Ascending aorta (tissue), 2 donors: Measurements from ENCODE around the gene OR6F1. TPM values are rescaled to one million over a fixed set of nuclear protein-coding genes. Genes with fewer than 3 reads are reported as not detected.
"Not testable (repeated sequence)": the region's sequence is repeated elsewhere in the genome, so short reads cannot be mapped to it uniquely, and the experiment has no call there.

ENCODE experiments used
- DNase-seq, 2 donors: peaks; one replicate each; pipeline ENCODE4 v3.0.0-alpha.2; 2019; ENCODE audit warnings: low spot score in 2 of 2
- H3K27ac ChIP-seq, 2 donors: fragments of 200-600 bp; sonication (generic); one replicate each; pipeline ENCODE4 v1.5.1; 2016 to 2017; ENCODE audit warnings: mild to moderate bottlenecking in 1 of 2
- H3K27me3 ChIP-seq: fragments of 200-600 bp; sonication (generic); one replicate; pipeline ENCODE4 v1.5.1; 2017
- H3K36me3 ChIP-seq, 2 donors: fragments of 200-600 bp; sonication (generic); one replicate each; pipeline ENCODE4 v1.5.1; 2016
- H3K4me1 ChIP-seq, 2 donors: fragments of 200-600 bp; sonication (generic); one replicate each; pipeline ENCODE4 v1.5.1; 2016 to 2017; ENCODE audit warnings: mild to moderate bottlenecking in 1 of 2
- H3K4me3 ChIP-seq, 2 donors: fragments of 200-600 bp; sonication (generic); one replicate each; pipeline ENCODE4 v1.5.1; 2016 to 2017; ENCODE audit warnings: mild to moderate bottlenecking in 1 of 2
- H3K9me3 ChIP-seq, 2 donors: fragments of 200-600 bp; sonication (generic); one replicate each; pipeline ENCODE4 v1.5.1; 2016
- CTCF ChIP-seq, 3 experiments: fragments of 200-600 bp in 2 of 3; fragments of 450-650 bp in 1 of 3; sonication (generic) in 2 of 3; IDR thresholded peaks; one replicate each; pipeline ENCODE4 v1.5.1; 2016 to 2019; ENCODE audit warnings: antibody characterized with exemption in 3 of 3, mild to moderate bottlenecking in 1 of 3, moderate library complexity in 1 of 3
- intact Hi-C: fragments of 100-400 bp; cut with DNase I; formaldehyde crosslinking; loops from one replicate; pipeline ENCODE4 v1.15.1; 2023
- total RNA-seq: library from RNA; depleted of rRNA; stranded (reverse); fragments of >200 nt; gene quantifications from one replicate; pipeline ENCODE4 v1.1.0, GENCODE V29; 2016

Gene OR6F1
- total RNA-seq, 1 donor from 2014 or later = not detected

GRCh38 chr1:247746391-247746935 lies 30.0 kb upstream of the OR6F1 start:
- no peak for TF ChIP-seq CTCF (IDR thresholded peaks at IDR 0.05)
- no peaks in the 10 kb centered on the region for H3K36me3 ChIP-seq
- no peak overlapping the region for H3K4me3 ChIP-seq
- no peaks in the 10 kb centered on the region for H3K27me3 ChIP-seq
- intact Hi-C loops = no loop called here
- H3K9me3 ChIP-seq = no peaks in the 10 kb centered on the region
- no peak for DNase-seq
- H3K4me1 ChIP-seq = no peaks in the 10 kb centered on the region
- H3K27ac ChIP-seq = no peak overlapping the region

GRCh38 chr1:247742215-247742760 lies 25.8 kb upstream of the OR6F1 start:
- H3K4me3 ChIP-seq, H3K27me3 ChIP-seq, H3K36me3 ChIP-seq, H3K4me1 ChIP-seq, H3K9me3 ChIP-seq, H3K27ac ChIP-seq, DNase-seq, intact Hi-C loops: not testable (repeated sequence)

- DNase-seq = no peak
- no peak overlapping the region for H3K4me3 ChIP-seq
- intact Hi-C loops = no loop called here
- no peak overlapping the region for H3K27ac ChIP-seq
- H3K9me3 ChIP-seq = no peaks in the 10 kb centered on the region
- H3K4me1 ChIP-seq = no peaks in the 10 kb centered on the region
- no peaks in the 10 kb centered on the region for H3K36me3 ChIP-seq
- TF ChIP-seq CTCF (IDR thresholded peaks at IDR 0.05) = no peak
- H3K27me3 ChIP-seq = no peaks in the 10 kb centered on the region
Observed at GRCh38 chr1:247741756-247742155, 25.3 kb upstream of the OR6F1 start.

GRCh38 chr1:247740721-247741120 lies 24.3 kb upstream of the OR6F1 start:
- intact Hi-C loops = no loop called here
- Histone ChIP-seq H3K4me1 (no peaks in the 10 kb centered on the region), H3K4me3 (no peak overlapping the region), H3K36me3 (no peaks in the 10 kb centered on the region), H3K9me3 (no peaks in the 10 kb centered on the region), H3K27ac (no peak overlapping the region), H3K27me3 (no peaks in the 10 kb centered on the region)
- TF ChIP-seq CTCF (IDR thresholded peaks at IDR 0.05) = no peak
- DNase-seq = no peak

GRCh38 chr1:247738315-247738714 lies 21.9 kb upstream of the OR6F1 start, which contains the start of gene OR14K1:
Gene OR14K1, plus strand, starts transcription at chr1:247738615. Its CDS starts 0 bp downstream, at chr1:247738615.
- intact Hi-C loops = no loop called here
- Histone ChIP-seq H3K4me1 (no peaks in the 10 kb centered on the region), H3K27ac (no peak within 1 kb of the TSS), H3K36me3 (no peaks in the 10 kb centered on the region), H3K27me3 (no peaks in the 10 kb centered on the region), H3K4me3 (no peak within 1 kb of the TSS), H3K9me3 (no peaks in the 10 kb centered on the region)
- DNase-seq = no peak
- no peak for TF ChIP-seq CTCF (IDR thresholded peaks at IDR 0.05)

- Histone ChIP-seq H3K9me3 (peaks cover 0 to 5% of the 10 kb centered on the region in 2 donors), H3K36me3 (no peaks in the 10 kb centered on the region), H3K4me3 (no peak overlapping the region), H3K4me1 (no peaks in the 10 kb centered on the region), H3K27me3 (no peaks in the 10 kb centered on the region), H3K27ac (no peak overlapping the region)
- DNase-seq = no peak
- TF ChIP-seq CTCF (IDR thresholded peaks at IDR 0.05) = no peak
- intact Hi-C loops = no loop called here
Observed at GRCh38 chr1:247721222-247721621, 4.8 kb upstream of the OR6F1 start.
